SK-N-SH treated with all-trans-retinoic acid at 6 μM for 48 hours (cell line): ENCODE results near the gene KRT85.

Experiments used
- CSRNP3 ChIP-seq: fragments of 250-450 bp; sonication (Bioruptor Pico); IDR thresholded peaks from 2 replicates; pipeline ENCODE4 v1.5.1; 2021; ENCODE audit warnings: mild to moderate bottlenecking, moderate library complexity
- PATZ1 ChIP-seq: fragments of 250-450 bp; sonication (Bioruptor Pico); IDR thresholded peaks from 2 replicates; pipeline ENCODE4 v1.8.0; 2020; ENCODE audit warnings: mild to moderate bottlenecking, moderate library complexity, borderline replicate concordance
- PPARA ChIP-seq: fragments of 250-450 bp; sonication (Bioruptor Pico); IDR thresholded peaks from 2 replicates; pipeline ENCODE4 v1.5.0; 2020; ENCODE audit warnings: mild to moderate bottlenecking, borderline replicate concordance
- TCF4 ChIP-seq: fragments of 250-450 bp; sonication (Bioruptor Pico); IDR thresholded peaks from 2 replicates; pipeline ENCODE4 v1.8.0; 2021; ENCODE audit warnings: mild to moderate bottlenecking, moderate library complexity, borderline replicate concordance
- ZNF8 ChIP-seq: fragments of 450-650 bp; formaldehyde crosslinking; IDR thresholded peaks from 2 replicates; pipeline ENCODE4 v1.5.0; 2020; ENCODE audit warnings: mild to moderate bottlenecking, moderate library complexity

- no peak for TF ChIP-seq PPARA (CRISPR knock-in tag)
- no peak for TF ChIP-seq ZNF8 (CRISPR knock-in tag)
- no peak for TF ChIP-seq TCF4 (CRISPR knock-in tag)
- no peak for TF ChIP-seq CSRNP3 (CRISPR knock-in tag)
- TF ChIP-seq PATZ1 (CRISPR knock-in tag): no peak
Observed at GRCh38 chr12:52333321-52333720, 34.0 kb downstream of the KRT85 start.
